ENCODE measurements around the gene HMGN2.

DNA sequence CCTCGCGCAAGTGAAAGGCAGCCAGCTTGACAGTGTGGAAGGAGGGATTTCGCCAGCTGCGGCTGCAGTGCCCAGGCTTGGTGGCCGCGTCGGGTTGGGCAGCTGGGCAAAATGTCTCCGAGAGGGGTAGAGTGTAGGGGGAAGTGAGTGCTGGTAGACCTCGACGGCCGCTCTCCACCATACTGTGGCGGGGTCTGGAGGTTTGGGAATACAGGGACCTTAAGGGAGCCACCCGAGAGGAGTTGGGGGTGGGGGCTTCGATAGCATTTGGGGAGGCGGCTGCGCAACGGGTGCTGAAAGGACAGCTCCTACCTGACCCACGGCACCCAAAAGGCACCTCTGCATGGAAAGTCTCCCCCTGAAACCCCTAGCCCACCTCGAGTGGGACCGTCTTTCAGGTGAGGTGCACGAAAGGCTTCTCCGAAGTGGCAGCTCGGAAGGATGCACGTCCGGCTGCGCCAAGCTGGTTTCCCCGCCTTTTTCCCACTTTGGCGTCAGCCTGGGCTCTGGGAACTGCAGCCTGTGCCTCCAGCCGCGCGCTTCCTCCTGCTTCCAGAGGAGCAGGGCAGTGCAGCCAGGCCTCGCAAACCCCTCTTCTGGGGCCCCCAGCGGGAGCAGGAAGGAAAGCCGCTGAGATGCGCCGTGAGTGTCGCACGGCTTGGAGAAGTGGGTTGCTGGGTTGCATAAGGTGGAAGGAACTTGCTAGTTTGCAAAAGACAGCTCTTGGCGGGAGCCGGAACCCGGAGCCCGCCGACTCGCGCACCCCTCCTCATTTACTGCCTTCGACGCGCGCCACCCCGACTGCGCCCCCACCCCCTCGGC, 531 bp upstream of the HMGN2 start:
- TF ChIP-seq CTCF (IDR thresholded peaks at IDR 0.05) (no peak), ZFX (IDR thresholded peaks at IDR 0.05; ENCODE audit: borderline replicate concordance) (no peak)
